NOMO-1 treated with dmso at 0.1 percent for 144 hours (cell line): ENCODE measurements around the gene CNOT8.
"Not testable (repeated sequence)": the region's sequence is repeated elsewhere in the genome, so short reads cannot be mapped to it uniquely, and the experiment has no call there.

ENCODE experiments used
- DNase-seq: peaks from one replicate; lab custom pipeline; 2025; ENCODE audit not compliant: unreplicated experiment; lab: John Stamatoyannopoulos, UW

Gene CNOT8

GRCh38 chr5:154858297-154858971, at the start of gene CNOT8:
Gene CNOT8, plus strand, starts transcription at chr5:154858627. Its CDS starts 4,652 bp downstream, at chr5:154863279.
- DNase-seq, result peak; percentile 96

DNA sequence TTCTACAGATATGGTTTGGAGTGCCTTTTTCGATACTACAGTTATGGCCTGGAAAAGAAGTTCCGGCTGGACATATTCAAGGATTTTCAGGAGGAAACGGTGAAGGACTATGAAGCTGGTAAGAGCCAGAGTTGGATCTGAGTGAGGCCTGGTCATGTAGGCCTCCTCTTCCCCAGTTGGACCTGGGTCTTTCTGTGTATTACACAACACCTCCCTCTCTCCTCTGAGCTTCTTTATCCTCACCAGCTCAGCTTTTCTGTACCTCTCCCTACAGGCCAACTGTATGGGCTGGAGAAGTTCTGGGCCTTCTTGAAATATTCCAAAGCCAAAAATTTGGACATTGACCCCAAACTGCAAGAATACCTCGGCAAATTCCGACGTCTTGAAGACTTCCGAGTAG, 47.2 kb upstream of the CNOT8 start:
- DNase-seq, result no peak

DNA sequence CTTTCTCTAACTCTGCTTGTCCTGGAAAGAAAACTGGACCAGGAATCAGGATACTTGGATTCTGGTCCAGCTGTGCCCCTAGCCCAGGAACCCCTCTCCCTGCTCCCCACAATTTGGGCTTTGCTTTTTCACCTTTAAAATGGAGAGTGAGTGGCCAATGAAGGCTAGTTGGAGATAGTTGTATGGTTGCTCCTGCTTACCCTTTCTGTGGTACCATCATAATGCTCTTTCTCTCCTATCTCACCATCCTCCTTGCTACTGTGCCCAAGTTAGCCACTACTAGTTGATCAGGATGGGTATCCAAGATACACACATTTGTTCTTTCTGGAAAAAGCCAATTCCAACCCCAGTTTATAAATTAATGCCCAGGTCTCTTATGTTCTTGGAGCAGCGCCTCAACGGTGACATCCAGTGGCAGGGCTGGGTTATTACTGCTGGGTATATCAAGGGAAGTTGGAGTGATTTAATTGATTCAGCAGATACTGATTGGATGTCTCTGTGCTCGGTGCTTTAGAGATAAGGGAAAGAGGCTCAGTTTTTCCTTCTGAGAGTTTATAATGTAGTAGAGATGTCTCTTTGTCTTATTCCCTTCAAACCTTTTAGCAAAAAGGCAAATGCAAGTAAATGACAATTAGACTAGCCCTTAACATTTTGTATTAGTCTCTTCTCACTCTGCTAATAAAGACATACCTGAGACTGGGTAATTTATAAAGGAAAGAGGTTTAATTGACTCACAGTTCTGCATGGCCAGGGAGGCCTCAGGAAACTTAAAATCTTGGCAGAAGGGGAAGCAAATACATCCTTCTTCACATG, 46.6 kb upstream of the CNOT8 start:
- peak; percentile 13 for DNase-seq

DNA sequence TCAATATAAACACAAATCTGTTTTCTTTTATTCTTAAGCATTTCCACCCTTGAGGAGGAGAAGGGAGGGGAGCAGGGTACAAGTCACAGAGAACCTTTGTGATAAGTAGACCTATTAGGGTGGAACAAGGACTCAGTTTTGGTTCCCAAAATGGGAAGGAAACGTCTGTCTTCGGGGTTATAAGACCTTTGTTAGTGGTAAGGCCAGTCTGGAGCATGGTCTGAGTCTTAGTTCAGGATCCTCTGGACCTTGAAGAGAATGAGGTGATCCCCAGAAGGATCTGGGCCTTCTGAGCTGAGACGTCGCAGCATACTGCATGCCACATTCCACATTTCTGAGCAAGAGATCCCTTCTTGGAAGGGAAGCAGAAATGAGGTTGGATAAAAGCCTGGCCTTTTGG, 45.3 kb upstream of the CNOT8 start:
- no peak for DNase-seq

DNA sequence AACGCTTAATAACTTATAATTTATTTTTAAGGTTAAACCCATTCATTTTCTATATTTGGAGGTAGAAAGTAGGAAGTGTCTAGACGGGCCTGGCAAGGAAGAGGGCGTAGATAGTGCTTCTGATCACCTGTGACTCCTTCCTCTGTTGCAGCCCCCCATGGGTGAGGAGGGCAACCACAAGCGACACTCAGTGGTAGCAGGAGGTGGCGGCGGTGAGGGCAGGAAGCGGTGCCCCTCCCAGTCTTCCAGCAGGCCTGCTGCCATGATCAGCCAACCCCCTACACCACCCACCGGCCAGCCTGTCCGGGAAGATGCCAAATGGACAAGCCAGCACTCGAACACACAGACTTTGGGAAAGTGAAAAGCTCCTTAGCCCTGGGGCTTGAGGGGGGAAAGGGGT, 44.7 kb upstream of the CNOT8 start:
- DNase-seq, result no peak

- no peak for DNase-seq
Measured at GRCh38 chr5:154815025-154815424, 43.4 kb upstream of the CNOT8 start.

GRCh38 chr5:154815684-154816247, 42.7 kb upstream of the CNOT8 start:
- no peak for DNase-seq

- DNase-seq, result no peak
Measured at GRCh38 chr5:154816891-154817492, 41.4 kb upstream of the CNOT8 start.

DNA sequence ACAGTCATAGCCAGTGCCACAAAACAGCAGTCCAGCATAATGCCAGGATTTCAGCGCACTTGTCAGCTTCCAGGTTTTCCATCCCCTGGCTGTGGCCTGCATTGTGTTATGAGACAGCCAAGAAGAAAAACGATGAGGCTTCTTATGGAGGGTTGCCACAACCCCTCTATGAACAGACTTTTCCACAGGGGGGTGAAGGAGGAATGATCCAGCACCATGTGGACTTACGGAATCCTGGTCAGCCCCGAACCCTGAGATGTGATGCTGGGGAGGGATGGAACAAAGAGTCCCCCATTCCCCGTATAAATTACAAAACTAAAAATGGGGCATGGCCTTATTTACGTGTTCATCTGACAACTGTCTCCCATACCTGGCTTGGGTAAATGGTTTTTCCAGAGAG, 40.6 kb upstream of the CNOT8 start:
- no peak for DNase-seq

GRCh38 chr5:154818471-154819116, 39.8 kb upstream of the CNOT8 start:
- no peak for DNase-seq

- DNase-seq, result no peak
Measured at GRCh38 chr5:154819546-154819945, 38.9 kb upstream of the CNOT8 start.

GRCh38 chr5:154820383-154820782, 38.0 kb upstream of the CNOT8 start:
- DNase-seq, result no peak

- DNase-seq, result not testable (repeated sequence)
Measured at GRCh38 chr5:154822896-154823295, 35.5 kb upstream of the CNOT8 start.

DNA sequence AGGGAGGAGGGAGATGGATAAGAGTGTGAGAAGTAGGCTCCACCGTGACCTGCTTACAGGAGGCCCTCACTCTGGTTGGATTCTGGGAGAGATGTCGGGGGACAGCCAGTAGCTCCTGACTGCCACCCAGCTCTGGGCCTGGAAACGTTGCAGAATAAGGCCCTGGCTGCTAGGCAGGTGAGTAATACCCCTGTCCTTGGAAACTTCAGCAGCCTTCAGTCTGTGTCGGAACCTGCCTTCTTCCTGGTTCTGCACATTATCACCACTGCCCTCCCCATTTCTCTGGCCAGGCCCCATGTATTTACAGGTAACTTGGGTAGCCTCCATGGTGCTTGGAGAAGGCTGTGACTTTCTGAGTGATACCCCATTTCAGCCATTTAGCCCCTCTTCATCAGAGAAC, 34.8 kb upstream of the CNOT8 start:
- DNase-seq, result no peak

GRCh38 chr5:154824070-154824469, 34.4 kb upstream of the CNOT8 start:
- no peak for DNase-seq

GRCh38 chr5:154829181-154829588, 29.2 kb upstream of the CNOT8 start:
- no peak for DNase-seq

DNA sequence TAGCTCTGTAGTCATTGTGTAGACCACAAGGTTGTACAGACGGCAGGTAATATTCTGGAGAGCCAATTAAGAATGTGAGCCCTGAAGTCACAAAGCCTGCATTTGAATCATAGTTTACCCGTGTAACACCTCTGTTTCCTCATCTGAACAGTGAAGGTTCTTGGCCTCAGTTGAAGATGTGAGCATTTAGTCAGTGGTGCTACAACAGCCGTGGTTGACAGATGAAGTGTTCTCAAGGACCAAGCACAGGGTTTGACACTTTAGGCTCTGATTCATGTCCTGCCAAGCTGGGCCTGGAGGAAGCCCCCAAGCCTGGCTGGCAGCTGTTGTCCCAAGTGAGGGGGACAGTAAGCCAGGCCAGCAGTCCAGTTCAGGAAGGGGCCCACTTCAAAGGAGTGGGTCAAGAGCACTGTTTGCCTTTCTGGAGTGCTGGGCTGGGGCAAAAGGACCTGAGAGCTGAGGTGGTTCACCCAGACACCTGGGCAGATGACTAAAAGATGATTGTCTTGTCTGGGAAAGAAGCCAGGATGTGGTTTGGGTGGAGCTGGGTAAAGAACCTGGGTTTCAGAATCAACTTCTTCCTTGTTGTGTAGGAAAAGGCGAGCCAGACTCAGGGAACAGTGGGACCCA, 28.7 kb upstream of the CNOT8 start:
- DNase-seq, result no peak

- DNase-seq, result no peak
Measured at GRCh38 chr5:154830219-154830595, 28.2 kb upstream of the CNOT8 start.

DNA sequence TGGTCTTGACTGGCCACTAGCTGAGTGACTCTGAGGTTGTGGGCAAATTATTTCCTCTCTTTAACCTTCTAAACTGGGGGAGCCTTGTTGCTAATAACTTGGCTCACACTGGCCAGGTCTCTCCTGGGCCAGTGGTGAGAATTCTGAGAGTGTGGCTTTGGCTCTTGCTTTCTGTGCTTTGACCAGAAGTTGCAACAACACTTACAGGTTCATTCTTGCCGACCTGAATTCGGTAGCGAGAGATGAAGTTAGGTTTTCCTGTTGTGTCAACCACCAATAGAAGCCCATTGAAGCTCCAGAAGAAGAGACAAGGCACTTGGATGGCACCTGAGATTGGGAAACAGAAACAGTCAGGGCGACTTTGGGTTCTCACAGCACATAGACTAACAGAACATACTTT, 27.8 kb upstream of the CNOT8 start:
- DNase-seq, result no peak

DNA sequence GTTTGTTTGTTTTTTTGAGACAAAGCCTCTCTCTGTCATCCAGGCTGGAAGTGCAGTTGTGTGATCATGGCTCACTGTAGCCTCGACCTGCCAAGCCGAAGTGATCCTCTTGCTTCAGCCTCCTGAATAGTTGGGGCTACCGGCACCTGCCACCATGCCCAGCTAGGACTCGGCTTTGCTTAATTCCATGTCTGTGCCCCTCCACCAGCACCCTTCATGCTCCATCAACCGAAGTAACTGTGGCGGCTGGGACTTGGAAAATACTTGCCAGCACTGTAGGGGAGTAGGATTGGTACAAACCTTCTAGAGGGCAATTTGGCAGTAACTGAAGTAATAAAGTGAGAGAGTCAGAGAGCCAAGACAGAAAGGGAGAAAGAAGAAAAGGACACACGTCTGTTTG, 27.0 kb upstream of the CNOT8 start:
- no peak for DNase-seq

DNA sequence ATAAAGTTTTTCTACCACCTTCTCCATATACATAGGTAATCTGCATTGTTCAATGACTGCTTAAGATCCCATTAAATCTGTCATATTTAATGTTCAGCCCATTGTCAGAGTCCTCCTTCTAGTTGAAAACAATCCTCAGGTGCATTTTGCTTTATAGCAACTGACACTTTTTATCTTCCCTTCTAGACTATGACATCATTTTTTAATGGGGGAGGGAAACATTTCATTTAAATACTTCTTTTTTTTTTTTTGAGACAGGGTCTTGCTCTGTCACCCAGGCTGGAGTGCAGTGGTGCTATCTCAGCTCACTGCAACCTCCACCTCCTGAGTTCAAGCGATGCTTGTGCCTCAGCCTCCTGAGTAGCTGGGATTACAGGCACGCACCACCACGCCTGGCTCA, 25.6 kb upstream of the CNOT8 start:
- not testable (repeated sequence) for DNase-seq
